Medulla oblongata (tissue), 1 donor: Measurements from ENCODE around the gene GPR156.
"Not testable (repeated sequence)": the region's sequence is repeated elsewhere in the genome, so short reads cannot be mapped to it uniquely, and the experiment has no call there.

Source experiments
- DNase-seq: peaks from one replicate; pipeline ENCODE4 v3.0.0-alpha.2; 2015; ENCODE audit errors: extremely low spot score

The GPR156 gene

DNA sequence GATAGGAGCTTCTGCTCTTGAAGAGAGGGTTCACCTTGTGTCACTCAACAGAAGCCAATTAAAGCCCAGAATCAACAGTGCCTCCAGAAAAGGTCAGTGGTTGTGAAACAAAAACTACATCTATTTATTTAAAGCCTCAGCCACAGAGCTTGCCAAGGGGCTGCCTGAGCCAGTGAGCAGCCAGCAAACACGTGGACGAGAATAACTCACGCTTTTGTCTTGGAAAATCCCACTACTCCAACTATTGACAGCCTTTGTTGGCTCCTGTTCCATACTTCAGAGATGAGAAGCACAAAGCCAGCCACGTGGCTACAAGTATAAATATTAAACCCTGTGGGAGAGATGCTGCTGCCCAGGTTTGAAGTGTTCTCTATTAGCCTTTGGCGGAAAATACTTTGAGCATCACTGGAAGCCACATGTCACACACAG is 10.3 kb downstream of the GPR156 start:
- DNase-seq, result peak; percentile 39

- DNase-seq, result no peak
Measured at GRCh38 chr3:120272286-120272685, 12.7 kb downstream of the GPR156 start.

DNA sequence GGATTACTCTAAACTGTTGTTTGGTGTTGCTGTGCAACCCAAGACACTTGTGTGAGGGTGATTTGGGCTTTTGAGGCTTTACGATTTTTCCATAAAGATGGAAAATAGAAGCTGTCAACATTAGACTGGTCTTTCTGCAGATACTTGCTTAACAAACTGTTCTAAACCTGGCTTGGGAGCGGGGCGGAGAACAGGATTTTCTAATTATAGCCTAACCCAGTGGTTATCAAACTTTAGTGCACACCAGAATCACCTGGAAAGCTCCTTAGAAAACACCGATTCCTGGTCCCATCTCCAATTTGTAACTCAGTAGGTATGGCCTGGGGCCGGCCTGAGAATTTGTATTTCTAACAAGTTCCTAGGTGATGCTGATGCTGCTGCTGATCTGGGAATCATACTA is 19.0 kb downstream of the GPR156 start:
- no peak for DNase-seq

- DNase-seq, result no peak
Measured at GRCh38 chr3:120264963-120265362, 20.1 kb downstream of the GPR156 start.

DNA sequence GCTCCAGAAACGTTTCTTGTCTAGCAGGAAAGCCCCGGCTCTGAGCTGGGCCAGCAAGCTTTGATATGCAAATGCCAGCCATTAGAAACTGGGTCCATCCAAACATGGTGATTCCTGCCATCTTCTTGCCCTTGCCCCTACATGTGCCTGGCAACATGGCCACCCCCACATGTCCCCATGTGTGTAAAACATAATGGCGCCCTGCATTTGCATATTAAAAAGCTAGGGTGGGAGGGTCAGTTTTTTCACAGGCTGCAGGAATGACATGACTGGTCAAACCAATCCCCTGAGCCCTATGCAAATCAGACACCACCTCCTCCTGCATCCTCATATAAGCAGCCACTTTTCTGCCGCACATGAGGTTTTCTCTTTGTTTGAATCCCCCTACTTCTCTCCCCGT is 21.2 kb downstream of the GPR156 start:
- no peak for DNase-seq

DNA sequence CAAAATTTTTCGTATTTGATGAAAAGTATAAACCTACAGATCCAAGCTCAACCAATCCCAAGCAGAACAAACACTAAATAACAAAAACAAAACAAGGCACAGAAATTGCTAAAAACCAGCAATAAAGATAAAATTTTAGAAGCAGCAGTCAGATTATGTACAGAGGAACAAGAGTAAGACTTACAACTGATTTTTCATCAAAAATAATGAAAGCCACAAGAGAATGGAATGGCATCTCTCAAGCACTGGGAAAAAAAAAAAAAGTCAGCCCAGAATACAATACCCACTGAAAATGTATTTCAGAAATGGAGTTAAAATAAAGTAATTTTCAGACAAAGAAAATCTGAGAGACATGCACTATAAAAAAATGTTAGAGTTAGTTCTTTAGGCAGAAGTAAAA is 27.0 kb downstream of the GPR156 start:
- DNase-seq, result no peak

DNA sequence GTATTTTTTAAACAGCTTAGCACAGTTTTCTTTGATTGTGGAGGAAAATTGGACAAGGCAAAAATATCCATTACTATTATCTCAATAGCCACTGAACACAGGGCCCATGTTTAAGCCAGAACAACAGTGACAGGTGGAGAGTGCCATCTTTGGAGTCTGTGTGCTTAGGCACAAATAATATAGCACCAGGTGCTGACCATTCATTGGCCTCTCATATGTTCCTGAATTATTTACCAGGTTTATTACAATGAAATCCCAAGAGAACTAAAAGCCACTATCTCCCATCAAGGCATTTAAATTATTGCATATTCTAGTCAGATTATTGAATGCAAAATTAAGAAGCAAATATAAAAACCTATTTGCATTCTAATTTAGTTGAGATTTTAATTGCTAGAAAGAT is 39.6 kb downstream of the GPR156 start:
- DNase-seq, result no peak

- peak; percentile 20 for DNase-seq
Measured at GRCh38 chr3:120244834-120245225, 40.2 kb downstream of the GPR156 start.

DNA sequence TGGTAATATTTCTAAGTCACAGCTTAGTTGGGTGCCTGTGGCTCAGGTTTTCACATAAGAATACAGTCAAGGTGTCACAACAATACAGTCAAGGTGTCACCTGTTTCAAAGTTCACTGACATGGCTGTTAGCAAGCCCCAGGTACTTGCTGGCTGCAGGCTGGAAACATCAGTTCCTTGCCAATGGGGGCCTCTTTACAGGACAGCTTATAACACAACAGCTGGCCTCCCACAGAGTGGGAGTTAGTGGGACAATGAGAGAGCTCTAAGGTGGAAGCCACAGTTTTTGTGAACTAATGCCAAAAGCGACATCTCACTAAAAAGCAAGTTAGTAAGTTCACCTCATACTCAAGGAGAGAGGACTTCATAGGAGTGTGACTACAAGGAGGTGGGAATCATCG is 45.4 kb downstream of the GPR156 start:
- DNase-seq, result no peak

DNA sequence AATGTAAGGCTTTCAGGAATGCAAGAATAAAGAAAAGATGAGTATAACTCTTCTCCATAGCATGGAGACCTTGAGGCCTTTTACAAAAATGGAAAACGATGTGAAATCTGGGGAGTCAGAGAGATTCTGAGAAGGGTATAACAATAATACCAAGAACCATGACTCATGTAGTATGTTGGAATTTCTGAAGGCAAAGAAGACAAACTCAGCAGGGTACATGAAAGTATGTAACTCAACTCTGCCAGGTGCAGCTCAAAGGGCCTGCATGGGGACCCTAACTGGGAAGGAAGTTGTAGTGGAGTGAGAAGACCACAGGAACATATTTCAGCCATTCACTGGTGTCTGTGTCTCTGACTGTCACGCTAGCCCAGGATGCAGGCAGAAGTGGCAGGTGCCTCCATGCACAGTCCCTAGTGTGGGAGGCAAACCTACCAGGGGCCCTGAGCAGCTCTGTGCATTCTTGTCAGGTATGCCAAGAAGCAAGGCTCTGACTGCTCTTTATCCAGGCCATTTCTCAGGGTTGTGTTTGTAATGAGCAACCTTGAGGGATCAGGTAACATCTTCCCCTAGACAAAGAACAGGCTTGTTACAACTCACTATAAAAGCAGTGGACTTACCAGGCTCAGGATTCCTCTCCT is 57.2 kb downstream of the GPR156 start:
- no peak for DNase-seq

- DNase-seq, result no peak
Measured at GRCh38 chr3:120224237-120224636, 60.8 kb downstream of the GPR156 start.

DNA sequence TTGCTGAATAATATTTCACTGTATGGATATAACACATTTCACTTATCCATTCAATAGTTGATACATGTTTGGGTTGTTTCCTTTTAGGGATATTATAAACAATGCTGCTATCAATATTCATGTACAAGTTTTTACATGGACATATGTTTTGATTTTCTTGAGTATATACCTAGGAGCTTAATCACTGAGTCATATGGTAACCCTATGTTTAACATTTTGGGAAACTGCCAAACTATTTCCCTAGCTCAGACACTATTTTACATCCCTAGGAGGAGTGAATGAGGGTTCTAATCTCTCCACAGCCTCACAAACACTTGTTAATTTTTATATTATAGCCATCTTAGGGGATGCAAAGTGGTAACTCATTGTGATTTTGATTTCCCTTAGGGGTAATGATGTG is 66.0 kb downstream of the GPR156 start:
- DNase-seq, result no peak

DNA sequence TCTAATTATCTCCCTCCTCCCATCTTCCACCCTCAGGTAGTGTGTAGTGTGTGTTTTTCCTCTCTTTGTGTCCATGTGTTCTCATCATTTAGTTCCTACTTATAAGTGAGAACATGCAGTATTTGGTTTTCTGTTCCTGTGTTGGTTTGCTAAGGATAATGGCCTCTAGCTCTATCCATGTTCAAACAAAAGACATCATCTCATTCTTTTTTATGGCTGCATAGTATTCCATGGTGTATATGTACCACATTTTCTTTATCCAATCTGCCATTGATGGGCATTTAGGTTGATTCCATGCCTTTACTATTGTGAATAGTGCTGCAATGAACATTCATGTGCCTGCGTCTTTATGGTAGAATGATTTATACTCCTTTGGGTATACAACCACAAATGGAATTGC is 68.4 kb downstream of the GPR156 start:
- not testable (repeated sequence) for DNase-seq

GRCh38 chr3:120214176-120214575 is 70.8 kb downstream of the GPR156 start:
- DNase-seq, result no peak

DNA sequence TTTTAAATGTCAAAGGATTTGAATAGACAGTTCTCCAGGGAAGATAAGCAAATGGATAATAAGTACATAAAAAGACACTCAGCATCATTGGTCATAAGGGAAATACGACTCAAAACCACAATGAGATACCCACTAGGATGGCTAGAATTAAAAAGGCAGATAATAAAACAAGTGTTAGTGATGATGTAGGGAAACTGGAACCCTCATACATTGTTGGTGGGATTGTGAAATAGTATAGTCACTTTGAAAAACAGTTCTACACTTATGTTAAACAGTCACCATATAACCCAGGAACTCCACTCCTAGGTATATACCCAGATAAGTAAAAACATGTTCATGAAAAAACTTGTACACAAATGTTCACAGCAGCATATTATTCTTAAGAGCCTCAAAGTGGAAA is 72.5 kb downstream of the GPR156 start:
- no peak for DNase-seq

GRCh38 chr3:120209425-120209824 is 75.6 kb downstream of the GPR156 start:
- DNase-seq, result no peak

DNA sequence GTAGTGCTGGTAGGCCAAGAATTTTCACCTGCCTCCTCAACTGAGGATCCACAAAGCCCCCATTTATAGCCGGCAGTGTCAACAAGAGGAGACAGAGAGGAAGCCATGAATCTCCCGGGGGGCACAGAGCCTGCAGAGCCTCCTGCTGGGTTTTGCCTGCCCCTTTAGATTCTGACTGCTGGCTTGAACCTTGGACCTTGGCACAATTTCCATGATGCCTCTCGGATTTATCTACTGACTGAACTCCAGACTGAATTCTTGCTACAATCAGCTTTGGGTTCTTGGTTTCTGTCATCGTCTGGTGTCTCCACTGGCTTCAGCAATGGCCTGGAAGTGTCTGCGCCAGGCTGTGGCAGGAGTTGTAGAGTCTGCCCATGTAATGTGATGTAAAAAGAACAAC is 80.7 kb downstream of the GPR156 start:
- no peak for DNase-seq

DNA sequence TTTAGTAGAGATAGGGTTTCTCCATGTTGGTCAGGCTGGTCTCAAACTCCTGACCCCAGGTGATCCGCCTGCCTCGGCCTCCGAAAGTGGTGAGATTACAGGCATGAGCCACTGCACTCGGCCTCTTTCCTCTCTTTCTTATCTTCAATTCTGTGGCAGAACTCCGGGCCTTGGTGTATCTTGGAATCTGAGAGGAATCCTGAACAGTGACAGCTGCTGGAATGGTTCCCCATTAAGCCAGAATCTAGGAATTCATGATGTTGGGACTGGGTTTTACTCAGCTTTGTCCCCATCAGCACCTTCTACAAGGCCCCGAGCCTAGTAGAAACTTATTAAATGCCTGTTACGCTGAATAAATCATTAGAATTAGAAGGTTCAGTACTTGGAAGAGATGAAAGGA is 81.4 kb downstream of the GPR156 start:
- no peak for DNase-seq

- DNase-seq, result peak; percentile 73
Measured at GRCh38 chr3:120203016-120203415, 82.0 kb downstream of the GPR156 start.

DNA sequence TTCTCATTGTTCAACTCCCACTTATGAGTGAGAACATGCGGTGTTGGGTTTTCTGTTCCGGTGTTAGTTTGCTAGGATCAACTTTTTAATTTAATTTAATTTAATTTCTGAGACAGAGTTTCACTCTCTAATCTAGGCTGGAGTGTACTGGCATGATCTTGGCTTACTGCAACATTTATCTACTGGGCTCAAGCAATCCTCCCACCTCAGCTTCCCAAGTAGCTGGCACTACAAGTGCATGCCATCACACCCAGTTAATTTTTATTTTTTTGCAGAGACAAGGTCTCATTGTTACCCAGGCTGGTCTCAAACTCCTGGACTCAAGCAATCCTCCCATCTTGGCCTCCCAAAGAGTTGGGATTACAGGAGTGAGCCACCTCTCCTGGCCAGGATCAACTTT is 82.7 kb downstream of the GPR156 start:
- no peak for DNase-seq

DNA sequence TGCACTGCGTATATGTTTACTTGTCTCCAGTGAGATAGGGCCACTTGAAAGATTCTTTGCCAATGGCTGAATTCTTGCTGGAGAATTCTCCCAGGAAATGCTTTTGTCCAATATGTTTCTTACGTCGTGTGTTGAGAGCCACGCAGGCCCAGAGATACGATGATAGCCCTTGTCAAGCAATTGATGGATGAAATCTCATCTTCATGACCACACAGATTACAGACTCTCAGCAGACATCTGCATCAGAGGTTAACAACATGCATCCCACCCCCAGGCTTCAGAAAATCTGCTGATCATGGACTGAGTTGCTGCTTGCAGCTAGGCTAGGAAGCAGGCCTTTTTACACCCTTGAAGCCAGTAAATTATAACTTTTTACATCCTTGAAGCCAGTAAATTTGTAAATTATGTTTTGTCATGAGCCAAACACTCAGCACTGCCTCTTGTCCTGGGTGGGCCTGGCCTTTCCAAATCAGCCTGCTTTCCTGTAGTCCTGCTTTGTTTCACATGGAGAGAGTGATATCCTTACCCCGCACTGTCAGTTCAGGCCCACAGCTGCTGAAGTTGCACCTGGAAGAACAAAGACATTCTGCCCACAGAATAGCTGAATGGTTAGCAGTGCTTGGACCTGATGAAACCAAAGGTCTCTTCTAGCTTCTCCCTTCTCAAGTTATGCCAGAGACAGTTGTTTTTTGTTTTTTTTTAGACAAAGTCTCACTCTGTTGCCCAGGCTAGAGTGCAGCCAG is 84.4 kb downstream of the GPR156 start:
- DNase-seq, result no peak

- no peak for DNase-seq
Measured at GRCh38 chr3:120198305-120198878, 86.6 kb downstream of the GPR156 start.

DNA sequence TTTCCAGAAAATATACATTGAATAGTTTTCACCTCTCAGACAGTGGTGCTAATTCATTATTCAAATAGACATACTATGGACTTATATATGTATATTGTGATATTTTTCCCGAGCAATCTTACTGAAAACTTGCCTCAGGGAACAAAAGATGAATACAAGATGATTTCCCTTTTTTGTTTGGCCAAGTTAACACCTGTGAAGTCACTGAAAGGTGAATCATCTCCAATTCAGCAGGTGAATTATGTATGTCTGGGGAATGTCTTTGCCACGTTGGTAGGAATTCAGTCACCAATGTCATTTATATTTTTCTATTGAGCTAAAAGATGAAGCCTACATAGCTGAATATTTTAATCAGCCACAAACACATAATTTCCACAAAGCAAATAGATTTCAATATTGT is 88.2 kb downstream of the GPR156 start:
- DNase-seq, result no peak
